ENCODE results near the gene SH2D4B.

SH2D4B gene

DNA sequence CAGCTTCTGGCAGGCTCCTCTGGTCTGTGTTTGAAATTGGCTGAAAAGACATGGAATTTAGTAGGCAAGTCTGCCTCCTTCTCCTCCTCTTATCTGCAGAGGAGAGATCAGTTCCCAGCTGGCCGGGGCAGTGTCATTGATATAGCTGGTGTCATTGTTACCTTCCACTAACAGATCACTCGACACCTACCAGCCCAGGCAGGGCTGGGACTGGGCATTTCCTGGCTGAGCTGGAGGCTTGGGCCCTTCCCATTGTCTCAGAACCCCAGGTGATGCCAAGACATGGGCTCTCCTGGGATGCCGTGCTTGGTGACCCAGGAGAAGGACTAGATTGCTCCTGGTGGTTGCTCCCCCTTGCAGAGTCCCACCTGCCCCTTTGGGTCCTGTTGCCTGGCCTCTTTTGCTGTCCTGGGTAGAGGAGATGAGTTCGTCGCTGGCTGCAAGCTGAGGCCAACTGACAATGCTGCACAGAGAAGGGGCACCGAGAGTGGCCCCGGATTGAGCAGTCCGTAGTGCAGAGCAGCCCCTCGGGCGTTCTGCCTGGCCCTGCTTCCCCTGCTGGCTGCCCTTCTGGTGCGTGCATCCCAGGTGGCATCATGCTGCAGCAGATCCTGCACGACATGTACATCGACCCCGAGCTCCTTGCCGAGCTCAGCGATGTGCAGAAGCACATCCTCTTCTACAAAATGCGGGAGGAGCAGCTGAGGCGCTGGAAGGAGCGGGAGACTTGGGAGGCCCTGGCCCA, at the start of gene SH2D4B:
SH2D4B (plus strand) TSS at position 167 of the 745 bp plus-strand sequence; CDS start at position 597, 430 bp downstream.
- TF ChIP-seq, protein P1, sequence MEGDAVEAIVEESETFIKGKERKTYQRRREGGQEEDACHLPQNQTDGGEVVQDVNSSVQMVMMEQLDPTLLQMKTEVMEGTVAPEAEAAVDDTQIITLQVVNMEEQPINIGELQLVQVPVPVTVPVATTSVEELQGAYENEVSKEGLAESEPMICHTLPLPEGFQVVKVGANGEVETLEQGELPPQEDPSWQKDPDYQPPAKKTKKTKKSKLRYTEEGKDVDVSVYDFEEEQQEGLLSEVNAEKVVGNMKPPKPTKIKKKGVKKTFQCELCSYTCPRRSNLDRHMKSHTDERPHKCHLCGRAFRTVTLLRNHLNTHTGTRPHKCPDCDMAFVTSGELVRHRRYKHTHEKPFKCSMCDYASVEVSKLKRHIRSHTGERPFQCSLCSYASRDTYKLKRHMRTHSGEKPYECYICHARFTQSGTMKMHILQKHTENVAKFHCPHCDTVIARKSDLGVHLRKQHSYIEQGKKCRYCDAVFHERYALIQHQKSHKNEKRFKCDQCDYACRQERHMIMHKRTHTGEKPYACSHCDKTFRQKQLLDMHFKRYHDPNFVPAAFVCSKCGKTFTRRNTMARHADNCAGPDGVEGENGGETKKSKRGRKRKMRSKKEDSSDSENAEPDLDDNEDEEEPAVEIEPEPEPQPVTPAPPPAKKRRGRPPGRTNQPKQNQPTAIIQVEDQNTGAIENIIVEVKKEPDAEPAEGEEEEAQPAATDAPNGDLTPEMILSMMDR (IDR thresholded peaks at IDR 0.05; ENCODE audit: low read depth, low read length, missing control alignments) = no peak
- H3K4me3 ChIP-seq (replicated peaks; ENCODE audit: low read depth, low read length) = no peak within 1 kb of the TSS
- no peak for DNase-seq (ENCODE audit: extremely low read depth, low read depth)

DNA sequence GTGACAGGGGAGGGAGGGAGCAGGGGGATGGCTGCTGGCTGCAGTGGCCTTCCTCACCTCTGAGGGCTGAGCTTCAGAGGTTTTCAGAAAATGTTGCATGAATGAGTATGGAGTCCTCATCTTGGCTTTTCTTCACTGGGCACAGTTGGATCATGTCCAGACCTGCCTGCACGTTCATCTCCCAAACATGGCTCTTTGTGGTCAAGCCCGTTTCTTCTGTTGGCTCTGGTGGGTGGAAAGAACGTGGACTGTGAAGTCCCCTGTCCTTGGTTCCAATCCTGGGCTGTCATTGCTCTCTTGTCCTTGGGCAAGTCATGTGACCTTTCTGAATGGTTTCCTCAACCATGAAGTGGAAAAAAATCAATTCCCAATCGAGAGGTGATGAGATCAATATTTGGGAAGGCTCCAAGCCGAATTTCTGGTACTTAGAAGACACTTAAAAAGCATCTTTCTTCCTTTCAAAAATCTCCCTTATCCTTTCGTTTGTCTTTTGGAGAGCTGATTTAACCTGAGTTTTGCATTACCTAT, 49.1 kb upstream of the SH2D4B start:
- no peak overlapping the region for H3K4me3 ChIP-seq (replicated peaks; ENCODE audit: low read depth, low read length)
- DNase-seq (ENCODE audit: extremely low read depth, low read depth) = no peak
- TF ChIP-seq, protein P1 (IDR thresholded peaks at IDR 0.05; ENCODE audit: low read depth, low read length, missing control alignments) = no peak

GRCh38 chr10:80489371-80490112, 48.2 kb upstream of the SH2D4B start:
- TF ChIP-seq, protein P1 (IDR thresholded peaks at IDR 0.05; ENCODE audit: low read depth, low read length, missing control alignments) = no peak
- DNase-seq (ENCODE audit: extremely low read depth, low read depth) = no peak
- no peak overlapping the region for H3K4me3 ChIP-seq (replicated peaks; ENCODE audit: low read depth, low read length)

DNA sequence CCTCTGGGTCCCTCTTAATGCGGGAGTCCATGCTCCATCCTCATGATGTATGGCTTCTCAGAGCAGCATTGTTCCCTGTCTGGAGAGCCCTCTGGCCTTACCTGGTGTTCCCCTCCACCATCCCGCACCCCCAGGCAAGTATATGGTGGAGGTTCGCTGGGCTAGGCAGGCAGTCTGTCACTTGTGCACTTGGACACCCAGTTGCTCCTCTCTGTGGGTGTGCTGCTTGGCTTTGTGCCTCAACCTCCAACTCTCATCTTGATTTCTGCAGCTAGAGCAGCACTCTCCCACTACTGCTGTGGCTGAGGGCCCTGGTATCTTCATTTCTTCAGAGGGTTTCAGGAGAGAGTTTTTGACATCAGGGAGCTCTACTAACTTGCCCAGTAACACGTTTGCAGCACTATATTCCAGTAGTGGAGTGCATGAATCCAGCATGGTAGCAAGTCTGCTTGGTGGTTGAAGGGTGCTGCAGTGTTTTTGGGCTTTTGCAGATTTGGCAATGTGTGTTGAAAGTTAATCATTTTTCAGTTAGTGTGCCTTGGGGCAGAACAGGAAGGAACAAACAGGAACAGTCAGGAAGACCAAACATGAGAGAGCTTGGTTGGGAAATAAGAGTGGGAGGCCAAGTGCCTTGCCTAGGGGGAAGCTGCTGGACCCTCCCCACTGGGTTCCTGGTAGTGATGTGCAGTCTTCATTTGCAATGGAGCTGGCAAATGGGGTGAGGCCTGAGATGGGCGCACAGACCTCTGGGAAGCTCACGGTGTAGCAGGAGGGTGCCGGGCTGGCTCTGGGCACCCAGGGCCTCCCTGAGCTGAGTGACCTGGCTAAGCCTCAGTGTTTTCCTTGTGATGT, 46.2 kb upstream of the SH2D4B start:
- TF ChIP-seq, protein P1 (IDR thresholded peaks at IDR 0.05; ENCODE audit: low read depth, low read length, missing control alignments) = no peak
- no peak overlapping the region for H3K4me3 ChIP-seq (replicated peaks; ENCODE audit: low read depth, low read length)
- DNase-seq (ENCODE audit: extremely low read depth, low read depth) = no peak

DNA sequence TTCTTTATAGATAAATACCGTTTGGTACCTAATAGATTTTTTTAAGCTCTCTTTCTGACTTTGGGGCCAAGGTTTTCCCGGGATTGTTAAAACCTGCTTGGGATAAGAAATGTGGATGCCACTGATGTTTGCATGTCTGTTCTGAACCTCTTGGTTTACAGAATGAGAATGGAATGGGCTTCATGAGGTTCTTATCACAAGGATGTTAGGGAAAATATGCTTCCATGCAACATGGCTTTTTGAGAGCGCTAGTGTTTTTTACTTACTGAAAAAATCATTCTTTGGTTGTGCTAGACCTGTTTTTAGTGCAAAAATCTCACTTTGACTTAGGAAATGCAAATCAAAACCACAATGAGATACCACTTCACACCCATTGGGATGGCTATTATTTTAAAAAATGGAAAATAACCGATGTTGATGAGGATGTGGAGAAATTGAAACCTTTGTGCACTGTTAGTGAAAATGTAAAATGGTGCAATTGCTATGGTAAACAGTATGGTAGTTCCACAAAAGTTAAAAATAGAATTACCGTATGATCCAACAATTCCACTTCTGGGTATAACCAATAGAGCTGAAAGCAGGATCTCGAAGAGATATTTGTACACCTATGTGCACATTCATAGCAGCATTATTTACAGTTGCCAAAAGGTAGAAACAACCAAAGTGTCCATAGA, 44.7 kb upstream of the SH2D4B start:
- DNase-seq (ENCODE audit: extremely low read depth, low read depth) = no peak
- TF ChIP-seq, protein P1 (IDR thresholded peaks at IDR 0.05; ENCODE audit: low read depth, low read length, missing control alignments) = no peak
- no peak overlapping the region for H3K4me3 ChIP-seq (replicated peaks; ENCODE audit: low read depth, low read length)

DNA sequence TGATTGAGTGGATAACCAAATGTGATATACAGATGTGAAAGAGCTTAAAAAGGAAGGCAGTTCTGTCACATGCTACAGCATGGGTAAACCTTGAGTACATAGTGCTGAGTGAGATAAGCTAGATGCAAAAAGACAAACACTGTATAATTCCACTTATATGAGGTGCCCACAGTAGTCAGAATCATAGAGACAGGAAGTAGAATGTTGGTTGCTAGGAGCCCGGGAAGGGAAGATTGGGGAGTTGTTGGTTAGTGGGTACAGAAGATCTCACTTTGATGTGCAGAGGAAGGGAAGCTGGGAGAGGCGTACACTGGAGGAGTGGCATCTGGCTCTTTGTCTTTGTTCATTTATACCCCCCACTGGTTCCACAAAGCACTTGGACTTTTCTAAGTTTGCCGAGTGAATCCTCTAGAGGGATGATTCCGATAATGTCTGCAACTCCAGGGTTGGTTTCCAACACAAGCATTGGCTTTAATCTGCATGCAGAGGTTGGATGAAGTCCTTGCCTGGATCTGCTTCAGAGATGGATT, 44.1 kb upstream of the SH2D4B start:
- DNase-seq (ENCODE audit: extremely low read depth, low read depth) = no peak
- H3K4me3 ChIP-seq (replicated peaks; ENCODE audit: low read depth, low read length) = no peak overlapping the region
- TF ChIP-seq, protein P1 (IDR thresholded peaks at IDR 0.05; ENCODE audit: low read depth, low read length, missing control alignments) = no peak
